Kidney tubule cell (primary cell): ENCODE data around the gene PIBF1.
A peak's percentile ranks its signal among the peaks of the same experiment; 100 is the strongest.
"Not testable (repeated sequence)": the region's sequence is repeated elsewhere in the genome, so short reads cannot be mapped to it uniquely, and the experiment has no call there.

Experiments used
- DNase-seq: peaks from one replicate; pipeline ENCODE4 v3.0.0-alpha.2; 2018; ENCODE audit warnings: low spot score

PIBF1 gene

DNA sequence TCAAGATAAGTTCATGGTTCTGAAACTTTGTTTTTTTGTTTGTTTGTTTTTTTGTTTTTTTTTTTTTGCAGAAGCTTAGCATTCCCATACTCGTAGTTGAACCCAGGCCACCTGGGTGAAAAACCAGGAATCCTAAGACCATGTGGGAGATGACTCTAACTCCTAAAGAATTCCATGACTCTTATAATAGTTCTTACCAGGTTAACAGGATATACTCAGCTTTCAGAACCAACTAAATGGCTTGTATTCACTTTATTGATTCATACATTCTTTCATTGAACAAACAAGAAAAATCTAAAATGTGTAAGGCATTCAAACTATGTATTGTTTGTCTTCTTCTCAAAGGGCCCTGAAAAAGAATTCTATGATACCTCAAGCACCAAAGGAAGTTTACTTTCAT, 236.4 kb downstream of the PIBF1 start:
- DNase-seq, result peak; percentile 76

DNA sequence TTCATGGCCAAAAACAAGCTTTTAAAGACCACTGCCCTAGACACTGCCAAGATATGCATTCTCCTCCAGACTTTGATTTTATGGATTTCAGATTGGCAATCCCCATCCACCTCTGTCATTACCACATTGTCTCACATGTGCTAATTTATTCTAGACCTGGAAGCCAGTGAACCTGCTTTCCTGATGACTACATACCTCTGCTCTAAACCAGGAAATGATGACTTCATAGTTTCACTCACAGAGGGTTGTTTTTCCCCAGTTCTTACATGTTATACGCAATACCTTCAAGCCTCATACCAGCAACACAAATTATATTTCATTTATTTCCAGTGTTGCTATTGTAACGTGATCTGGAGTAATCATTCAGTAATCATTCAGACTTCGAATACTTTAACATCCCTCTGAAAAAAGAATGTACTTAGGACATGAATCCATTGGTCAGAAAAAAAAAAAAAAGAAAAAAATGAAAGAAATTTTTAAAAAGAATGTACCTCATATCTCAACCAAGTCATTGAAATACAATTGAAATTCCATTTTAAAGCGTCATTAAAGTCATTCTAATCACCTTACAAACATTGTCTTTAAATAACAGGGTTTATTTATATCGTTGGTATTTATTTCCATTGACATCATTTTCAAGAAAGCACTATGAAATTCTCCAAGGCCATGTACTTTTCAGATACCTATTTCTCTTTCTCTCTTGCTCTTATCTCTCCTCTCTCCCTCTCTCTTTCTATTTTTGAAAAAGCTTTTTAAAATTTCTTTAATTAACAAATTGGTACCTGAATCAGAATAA, 243.5 kb downstream of the PIBF1 start:
- DNase-seq, result peak; percentile 90

DNA sequence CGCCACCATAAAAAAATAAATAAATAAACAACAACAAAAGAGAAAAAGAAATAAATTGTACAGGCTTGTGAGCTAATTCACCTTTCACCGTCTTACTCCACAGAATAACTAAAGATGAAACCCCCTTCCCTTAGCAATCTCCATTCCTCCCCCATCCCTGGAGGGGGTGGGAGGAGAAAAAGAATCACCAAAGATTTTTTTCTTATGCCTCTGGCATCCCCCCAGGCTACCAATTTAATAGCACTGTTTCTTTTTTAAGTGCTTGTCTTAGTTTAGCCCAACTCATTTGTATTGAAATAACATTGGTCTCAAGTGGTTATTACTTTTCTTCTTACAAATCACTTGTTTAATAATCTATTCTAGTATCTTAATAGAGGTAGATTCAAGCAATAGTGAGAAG, 253.0 kb downstream of the PIBF1 start:
- no peak for DNase-seq

DNA sequence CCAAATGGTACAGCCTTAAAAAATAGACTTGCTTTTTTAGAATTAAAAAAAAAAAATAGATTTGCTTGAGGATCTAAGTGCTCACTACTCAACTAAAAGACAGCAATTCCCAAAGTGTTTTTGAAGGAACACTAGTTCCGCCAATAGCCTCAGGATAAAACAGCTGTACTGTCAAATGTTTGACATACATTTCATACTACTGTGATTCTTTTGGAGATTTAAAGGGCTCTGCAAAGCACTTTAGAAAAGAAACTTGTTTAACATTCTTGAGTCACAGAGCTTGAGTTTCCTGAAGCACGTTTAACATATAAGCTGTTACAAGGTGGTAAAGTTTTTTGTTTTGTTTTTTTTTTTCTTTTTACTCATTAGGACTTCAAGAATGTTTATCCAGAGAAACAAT, 253.7 kb downstream of the PIBF1 start:
- DNase-seq, result no peak

DNA sequence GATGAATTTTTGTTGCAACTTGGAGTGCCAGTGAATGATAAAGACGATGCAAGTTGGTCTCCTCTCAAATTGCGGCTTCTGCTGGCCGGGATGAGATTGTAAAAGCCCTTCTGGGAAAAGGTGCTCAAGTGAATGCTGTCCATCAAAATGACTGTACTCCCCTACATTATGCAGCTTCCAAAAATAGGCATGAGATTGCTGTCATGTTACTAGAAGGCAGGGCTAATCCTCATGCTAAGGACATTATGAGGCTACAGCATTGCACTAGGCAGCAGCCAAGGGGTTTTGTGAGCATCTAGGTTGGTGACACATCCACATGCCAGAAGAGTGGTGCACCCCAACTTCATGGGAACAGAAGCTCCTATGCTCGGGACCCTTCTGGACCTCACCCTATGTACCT, 254.6 kb downstream of the PIBF1 start:
- no peak for DNase-seq

DNA sequence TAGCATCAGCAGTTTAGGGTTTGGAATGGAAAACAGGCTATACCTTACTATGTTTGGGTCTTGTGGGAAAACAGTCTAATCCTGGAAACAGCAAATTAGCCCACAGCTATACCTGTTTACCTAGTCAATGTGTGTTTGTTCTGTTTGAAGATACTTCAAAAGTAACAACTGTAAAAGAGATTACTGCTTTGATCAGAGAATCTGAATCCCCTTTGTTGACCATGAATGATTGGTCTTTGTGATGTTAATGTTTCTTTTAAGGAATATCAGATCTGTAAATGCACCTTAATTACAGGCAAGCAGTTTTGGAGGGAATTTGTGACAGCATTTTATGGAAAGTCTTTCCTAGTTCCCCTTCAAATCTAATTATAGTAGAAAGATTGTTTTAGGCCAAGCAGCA, 256.1 kb downstream of the PIBF1 start:
- DNase-seq, result no peak

DNA sequence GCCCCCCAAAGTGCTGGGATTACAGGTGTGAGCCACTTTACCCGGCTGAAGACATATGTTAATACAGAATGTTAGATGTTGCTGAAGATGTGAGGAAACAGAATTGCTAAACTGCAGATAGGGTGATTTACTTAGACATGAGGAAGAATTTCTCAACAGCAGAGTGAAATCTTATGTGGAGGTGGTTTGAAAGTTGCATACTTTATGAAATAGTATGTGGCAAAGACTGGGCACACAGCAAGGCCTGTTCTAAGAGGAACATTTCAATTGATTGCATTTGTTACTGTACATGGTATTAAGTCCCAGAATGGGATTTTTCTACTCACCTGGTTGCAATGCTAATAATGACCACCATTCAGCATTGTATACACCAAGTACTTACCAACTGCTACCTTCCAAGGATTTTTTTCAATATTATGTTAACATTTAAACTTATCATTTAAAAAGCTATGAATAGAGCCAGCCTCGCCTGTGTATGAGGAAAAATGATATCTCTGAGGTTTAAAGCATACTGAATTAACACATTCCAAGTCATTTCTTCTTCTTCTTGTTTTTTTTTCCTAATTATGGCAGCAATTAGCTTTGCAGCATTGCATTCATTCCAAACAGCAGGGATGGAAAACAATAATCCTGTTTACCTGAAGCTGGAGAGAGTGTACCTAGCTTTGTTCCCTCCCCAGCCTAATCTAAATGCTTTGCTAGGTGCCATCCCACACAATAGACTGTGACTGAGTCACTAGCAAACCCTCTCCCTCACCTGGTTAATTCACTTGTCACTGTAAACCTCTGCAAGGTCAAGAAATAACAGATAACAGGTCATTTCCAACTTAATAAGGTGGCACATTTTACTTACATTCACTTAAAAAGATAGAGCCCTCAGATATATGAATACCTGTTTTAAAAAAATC, 257.5 kb downstream of the PIBF1 start:
- DNase-seq, result no peak

DNA sequence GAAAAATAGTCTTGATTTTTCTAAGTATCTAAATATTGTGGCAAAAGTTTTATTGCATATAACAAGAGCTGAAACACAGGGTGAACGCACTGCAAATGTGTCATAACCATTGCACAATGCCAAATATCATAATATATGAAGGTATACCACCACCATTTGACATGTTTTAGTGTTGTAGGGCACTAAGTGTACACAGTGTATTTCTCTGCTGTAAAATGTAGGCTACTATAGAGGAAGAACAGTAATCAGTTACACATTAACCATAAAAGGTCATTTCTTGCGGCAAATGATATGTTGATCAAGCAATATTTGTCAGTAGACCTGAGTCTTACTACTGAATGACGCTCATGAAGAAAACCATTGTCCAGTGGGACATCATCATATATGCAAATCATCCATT, 258.6 kb downstream of the PIBF1 start:
- DNase-seq, result no peak

DNA sequence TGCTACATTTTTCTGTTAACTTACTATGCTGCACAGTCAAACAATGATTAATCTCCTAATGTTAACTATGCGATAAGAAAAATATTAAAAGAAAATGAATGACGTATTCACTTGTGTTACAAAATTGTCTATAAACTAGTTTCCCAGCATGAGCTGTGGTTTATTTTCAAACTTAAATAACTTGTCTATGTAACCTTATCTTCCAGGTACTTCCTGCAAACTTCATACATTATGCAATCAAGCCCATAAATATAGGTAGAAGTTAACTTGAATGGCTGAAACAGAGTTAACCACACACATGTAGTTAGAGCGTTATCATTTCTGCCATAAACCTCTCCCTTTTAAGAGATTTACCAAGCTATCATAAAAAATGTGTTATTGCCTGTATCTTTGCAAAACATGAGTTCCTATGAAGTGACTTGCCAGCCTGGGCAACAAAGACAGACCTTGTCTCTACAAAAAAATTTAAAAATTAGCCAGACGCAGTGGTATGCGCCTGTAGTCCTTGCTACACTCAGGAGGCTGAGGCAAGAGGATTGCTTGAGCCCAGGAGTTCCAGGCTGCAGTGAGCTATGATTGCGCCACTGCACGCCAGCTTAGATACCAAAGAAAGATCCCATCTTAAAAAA, 259.1 kb downstream of the PIBF1 start:
- no peak for DNase-seq

DNA sequence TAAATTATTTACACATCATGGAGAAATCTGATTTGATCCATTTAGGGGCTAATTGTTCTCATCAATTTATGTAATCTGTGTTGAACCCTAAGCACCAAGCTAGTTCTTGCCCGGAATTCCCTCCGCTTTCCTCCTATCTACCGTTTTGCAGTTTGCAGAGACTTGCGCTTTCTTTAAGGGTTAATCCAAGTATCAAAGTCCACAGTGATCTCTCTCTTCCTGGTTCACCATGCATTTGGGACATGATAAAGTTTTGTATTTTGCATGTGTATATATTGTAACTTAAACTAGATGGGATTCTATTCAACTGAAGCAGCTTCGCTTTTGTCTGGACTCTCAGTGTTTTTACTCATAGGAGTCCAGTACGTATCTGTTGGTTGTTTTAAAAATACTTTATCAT, 263.1 kb downstream of the PIBF1 start:
- DNase-seq, result no peak

DNA sequence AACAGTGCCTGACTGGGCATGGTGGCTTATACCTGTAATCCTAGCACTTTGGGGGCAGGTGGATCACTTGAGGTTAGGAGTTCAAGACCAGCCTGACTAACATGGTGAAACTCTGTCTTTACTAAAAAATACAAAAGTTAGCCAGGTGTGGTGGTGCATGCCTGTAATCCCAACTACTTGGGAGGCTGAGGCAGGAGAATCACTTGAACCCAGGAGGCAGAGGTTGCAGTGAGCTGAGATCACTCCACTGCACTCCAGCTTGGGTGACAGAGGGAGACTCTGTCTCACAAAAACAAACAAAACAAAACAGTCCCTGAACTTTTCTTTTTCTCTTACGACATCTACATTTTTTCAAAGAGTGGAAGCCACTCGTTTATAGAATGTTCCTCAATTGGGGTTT, 266.7 kb downstream of the PIBF1 start:
- DNase-seq, result not testable (repeated sequence)

DNA sequence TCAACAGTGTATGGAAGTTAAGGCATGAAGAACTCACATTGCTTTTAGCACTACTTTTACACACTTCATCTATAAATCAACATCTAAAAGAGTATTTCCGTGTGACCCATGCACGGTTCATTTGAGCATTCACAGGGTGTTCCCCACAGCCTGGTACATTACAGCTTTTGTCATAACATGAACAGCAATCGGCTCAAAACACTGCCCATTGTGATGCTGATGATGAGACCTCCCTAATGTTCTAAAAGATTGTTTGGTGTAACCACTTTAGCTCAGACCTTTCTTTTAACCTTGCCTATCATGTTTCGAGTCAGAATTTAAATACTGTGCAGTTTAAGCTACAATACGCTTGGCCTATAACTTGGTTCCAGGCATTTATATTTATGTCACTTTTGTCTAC, 272.8 kb downstream of the PIBF1 start:
- no peak for DNase-seq

DNA sequence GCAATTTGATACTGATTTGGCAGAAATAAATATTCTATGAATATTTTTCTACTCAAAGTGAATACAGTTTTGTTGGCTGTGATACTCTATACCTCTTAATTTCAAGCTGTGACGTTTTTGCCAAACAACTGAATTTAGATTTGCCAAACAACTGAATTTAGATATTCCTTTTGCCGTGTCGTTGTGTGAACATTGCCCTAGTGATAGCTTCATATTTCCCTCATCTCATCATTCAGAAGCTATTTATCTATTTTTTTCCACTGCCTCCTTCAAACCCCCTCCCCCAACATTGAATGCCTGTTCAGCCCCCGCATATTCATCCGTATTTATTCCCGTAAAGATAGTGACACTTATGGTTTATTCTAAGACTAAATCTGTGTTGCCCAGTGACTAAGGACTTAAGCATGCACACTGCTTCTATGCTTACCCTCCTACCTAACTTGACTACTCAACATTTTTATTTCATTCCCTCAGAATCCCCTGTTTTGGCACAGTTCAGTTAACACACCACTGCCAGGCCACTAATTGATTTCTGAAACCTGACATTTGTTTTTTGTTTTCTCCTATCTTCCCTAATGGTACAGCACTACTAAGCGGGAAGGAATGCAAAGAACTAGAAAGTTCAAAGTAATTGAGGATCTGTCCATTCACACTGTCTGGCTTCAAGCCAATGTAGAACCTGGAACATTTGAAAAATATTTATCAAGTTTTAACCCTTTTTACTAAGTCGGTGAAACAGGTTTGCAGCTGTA, 274.1 kb downstream of the PIBF1 start:
- peak; percentile 94 for DNase-seq

DNA sequence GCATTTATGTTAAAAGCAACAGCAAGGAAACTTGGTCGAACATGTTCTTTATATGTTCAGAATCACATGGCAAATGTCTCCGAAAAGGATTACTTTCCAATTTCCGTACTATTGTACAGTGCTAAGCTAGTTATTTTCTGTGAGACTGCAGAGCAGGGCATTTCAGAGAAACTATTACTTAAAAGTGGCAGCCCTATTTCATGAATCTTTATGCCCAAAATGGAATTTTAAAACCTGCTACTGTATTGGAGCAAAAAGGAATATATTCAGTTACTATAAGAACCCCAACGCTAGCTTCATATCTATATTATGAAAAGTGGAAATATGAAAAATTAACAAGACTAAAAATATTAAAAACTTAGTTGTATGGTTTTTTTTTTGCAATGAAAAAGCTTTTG, 274.6 kb downstream of the PIBF1 start:
- no peak for DNase-seq

DNA sequence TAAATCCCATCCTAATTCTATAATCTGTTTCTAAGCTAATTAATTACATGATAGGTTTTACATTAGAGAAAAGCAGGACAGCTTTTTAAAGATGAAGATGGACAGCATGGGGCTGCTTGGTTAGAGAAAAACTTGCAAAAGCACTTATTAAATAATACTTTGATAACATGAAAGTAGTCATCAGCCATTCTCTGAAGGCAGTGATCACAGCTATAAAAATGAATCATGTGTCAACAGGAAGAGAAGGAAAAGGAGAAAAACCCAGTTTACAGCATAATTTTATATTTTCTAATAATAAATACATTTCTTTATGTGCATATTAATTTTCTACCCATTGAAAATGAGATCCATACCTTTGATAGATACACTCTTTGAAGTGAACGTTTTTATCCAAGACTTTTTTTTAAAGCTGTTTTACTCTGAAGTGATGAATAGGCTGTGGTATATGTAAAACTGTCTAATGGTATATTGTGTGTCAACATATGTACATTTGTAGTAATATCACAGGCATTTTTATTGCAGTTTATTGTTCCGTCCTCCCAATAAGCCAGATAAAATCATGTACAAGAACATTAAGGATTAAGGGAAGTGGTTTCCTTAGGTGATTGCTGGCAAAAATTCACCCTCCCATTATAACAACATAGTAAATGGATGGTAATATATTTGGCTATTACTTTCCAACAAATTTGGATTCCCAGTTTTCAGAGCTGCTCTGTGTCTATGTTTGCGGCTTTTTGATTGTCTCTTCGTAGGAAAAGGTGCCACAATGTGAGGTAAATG, 275.5 kb downstream of the PIBF1 start:
- DNase-seq, result no peak

DNA sequence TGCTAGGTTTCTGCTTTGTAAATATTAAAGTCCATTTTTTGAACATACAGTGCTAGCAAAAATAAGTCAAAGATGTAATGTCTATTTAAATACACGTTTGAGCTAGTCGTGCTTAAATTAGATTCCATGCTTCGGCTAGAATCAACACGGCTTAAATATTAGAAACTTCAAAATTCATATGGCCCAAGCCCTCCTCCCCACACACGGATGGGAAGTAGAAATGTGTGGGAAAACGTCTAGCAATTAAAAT, 276.1 kb downstream of the PIBF1 start:
- no peak for DNase-seq

DNA sequence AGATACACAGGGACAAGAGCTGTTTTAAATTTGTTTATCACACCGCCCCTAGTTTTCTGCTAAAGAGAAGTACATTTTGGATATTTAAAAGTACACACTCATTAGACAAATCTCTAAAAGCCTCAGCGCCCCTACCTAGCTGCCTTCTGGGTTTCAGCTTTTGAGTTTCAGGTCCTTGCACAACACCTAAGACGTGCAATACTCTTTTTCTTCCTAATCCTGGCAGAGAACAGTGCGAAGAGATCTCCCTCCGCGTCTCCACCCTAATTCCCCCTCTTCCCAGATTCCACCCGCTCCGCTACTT, 276.5 kb downstream of the PIBF1 start:
- DNase-seq, result no peak

DNA sequence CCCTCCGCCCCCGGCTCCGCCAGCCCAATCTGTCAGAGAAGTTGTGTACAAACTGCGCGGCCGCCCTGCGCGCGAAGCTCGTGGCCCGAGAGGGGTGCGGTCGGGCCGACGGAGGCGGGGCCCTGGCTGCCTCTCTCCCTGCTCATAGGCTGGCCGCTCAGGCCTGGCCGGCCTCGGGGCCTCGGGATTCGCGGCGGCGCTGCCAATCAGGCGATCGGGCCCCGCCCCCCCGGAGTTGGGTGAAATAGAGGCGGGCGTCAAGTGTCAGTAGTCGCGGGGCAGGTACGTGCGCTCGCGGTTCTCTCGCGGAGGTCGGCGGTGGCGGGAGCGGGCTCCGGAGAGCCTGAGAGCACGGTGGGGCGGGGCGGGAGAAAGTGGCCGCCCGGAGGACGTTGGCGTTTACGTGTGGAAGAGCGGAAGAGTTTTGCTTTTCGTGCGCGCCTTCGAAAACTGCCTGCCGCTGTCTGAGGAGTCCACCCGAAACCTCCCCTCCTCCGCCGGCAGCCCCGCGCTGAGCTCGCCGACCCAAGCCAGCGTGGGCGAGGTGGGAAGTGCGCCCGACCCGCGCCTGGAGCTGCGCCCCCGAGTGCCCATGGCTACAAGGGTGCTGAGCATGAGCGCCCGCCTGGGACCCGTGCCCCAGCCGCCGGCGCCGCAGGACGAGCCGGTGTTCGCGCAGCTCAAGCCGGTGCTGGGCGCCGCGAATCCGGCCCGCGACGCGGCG, 277.0 kb downstream of the PIBF1 start, which contains the start of gene KLF5:
Gene KLF5, plus strand, starts transcription at position 270 of the 724 bp plus-strand sequence. Its CDS starts 323 bp downstream, at position 593.
- DNase-seq, result peak; percentile 98

DNA sequence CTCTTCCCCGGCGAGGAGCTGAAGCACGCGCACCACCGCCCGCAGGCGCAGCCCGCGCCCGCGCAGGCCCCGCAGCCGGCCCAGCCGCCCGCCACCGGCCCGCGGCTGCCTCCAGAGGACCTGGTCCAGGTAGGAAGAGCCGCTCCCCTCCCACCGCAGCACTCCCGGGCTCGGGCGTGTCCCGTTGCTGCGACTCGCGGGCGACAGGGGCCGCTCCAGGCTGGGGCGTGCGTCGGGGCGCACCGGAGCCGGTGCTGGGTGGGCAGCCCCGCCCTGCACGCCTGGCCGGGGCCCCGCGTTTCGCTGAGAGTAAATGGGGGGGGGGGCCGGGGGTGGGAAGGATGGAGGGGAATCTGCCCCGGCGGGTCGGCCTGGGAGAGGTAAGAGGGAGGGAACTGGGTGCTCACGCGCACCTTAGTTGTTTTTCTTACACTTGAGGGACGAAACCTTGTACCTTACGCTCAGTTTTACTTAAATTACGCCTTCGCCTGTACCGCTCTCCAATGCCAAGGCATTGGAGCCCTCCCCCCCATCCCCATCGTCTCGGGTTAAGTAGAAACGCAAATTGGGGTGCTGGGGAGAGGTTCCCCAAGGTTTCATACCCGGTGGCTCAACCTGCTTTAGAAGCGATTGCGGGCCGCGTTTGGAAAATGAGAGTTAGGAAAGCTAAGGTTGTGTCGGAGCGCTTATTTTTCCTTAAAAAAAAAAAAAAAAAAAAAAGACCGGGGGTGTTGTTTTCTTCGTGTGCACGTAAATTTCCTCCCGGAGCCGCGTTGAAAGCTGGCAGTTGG, 277.7 kb downstream of the PIBF1 start:
- DNase-seq, result peak; percentile 77
